ENCODE data around the gene EPHB1. TPM values are rescaled to one million over a fixed set of nuclear protein-coding genes. Genes with fewer than 3 reads are reported as not detected.
"Not testable (repeated sequence)": the region's sequence is repeated elsewhere in the genome, so short reads cannot be mapped to it uniquely, and the experiment has no call there.

EPHB1 gene
- total RNA-seq, 1 donor = under 0.01 TPM

DNA sequence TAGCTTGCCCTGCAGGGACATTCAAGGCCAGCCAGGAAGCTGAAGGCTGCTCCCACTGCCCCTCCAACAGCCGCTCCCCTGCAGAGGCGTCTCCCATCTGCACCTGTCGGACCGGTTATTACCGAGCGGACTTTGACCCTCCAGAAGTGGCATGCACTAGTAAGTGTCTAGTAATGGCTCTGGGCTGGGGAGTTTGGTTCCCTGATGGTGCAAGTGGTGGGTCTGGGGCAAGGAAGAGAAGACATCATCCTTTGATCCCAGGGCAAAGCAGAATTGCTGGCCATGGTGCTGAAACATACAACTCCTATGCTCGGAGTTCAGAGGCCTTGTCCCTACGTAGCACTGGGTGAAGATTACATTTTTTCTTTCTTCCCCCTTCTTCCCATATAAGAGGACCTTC lies 311.4 kb downstream of the EPHB1 start:
- peak in 2 of 3 donors; percentile 20 to 58 for DNase-seq (ENCODE audit: low read depth in 2 of 3, low spot score in 2 of 3)

DNA sequence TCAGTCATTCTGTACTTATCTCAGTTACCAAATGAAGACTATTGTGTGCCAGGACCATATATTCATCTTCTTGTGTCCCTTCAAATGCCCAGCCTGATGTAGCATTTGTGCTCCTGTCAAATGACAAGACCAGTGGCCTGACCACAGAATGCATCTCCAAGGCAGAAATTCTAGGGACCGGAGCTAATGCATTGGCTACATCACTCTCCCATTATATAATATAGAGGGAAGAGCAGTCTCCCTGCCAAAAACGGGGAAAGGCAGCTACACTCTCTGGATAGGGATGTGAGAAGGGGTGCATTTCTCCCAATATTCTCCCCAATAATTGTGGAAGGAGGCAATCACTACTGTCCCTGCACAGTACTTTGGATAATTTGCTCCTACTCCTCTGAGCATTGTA lies 312.0 kb downstream of the EPHB1 start:
- DNase-seq (ENCODE audit: low read depth in 2 of 3, low spot score in 2 of 3) = no peak

DNA sequence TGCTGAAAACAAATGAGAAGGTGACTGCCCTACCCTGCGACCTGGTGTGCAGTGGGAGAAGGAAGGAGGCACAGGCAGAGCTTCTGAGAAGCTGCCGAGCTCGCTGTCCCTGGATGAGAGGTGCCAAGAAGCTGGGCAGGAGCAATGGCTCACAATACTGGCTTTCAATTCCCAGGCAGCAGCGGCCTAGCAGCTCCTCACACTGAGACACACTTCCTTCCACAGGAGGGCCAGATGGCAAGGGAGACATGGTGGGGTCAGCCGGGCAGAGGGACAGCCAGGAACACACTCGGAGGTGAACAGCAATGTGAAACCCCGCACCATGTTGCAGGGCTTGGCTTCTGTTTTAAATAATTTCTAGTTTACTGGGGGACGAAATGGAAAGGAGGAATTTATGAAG lies 314.6 kb downstream of the EPHB1 start:
- no peak for DNase-seq (ENCODE audit: low read depth in 2 of 3, low spot score in 2 of 3)

DNA sequence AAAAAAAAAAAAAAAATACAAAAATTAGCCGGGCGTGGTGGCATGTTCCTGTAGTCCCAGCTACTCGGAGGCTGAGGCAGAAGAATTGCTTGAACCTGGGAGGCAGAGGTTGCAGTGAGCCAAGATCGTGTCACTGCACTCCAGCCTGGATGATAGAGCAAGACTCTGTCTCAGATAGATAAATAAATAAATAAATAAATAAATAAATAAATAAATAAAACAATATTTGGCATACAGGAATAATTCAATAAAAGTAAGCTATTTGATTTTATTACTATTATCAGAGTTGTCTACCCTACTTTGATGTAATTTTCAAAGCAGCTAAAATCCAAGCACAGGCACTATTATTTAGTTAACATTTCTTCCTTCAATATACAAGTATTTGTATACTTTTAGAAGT lies 319.5 kb downstream of the EPHB1 start:
- not testable (repeated sequence) for DNase-seq (ENCODE audit: low read depth in 2 of 3, low spot score in 2 of 3)

DNA sequence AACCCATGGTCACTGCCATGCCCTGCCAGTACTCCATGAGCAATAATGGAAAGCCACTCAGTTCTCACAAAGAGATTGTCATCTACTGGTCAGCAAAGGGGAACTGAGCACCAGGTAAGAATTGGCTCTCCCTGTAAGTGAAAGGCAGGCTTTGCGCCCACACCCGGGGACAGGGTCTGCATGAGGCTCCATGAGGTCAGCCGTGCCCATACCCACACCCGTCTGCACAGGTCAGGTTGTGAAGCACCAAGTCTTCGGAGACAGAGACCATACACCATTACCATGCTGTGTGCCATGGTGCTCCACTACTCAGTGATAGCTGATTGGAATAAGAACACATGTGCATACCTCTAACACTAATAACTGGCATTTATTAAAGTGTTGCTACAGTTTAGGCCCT lies 322.9 kb downstream of the EPHB1 start:
- DNase-seq (ENCODE audit: low read depth in 2 of 3, low spot score in 2 of 3) = no peak

DNA sequence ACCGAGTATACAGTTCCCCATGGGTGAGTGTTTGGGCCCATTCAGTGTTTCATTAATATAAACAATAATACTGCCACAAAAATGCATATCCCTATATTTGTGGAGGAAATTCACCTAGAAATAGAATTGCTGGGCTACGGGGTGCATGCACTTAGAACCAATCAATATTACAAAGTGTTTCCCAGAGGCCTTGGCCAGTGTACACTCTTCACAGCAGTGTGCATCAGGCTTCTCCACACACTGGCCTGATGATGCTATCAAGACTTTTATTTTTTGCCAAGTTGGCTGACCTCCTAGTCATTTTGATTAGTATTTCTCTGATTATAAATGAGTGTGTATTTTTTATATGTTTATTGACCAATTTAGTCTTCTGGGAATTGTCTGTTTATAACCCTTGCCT lies 323.7 kb downstream of the EPHB1 start:
- no peak for DNase-seq (ENCODE audit: low read depth in 2 of 3, low spot score in 2 of 3)

DNA sequence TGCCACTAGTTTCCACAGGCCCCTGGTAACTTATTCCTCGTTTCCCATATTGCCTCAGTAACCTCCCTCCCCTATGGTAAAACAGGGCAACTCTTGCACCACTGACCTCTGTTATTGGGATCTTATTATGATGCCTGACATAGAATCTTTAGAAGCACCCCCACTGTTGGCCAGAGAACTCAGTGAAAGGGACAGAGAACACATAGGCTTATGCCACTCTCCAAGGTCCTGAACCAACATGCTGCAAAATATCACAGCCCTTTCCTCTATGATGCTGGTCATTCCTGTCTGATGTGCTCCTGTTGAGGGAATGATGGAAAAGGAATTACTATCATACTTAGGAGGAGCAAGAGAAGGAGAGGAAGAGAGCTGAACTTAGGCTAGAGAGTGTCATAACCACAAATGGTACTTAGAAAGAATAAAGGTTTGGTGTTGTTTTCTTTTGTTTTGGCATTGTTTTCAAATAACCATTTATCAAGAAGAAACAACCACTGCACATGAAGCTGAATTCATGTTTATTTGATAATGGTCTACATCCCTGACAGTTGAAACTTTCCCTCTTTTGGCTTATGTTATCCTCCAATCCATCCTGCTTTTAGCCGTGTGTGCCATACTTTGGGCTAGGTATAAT lies 330.2 kb downstream of the EPHB1 start:
- peak in 2 of 3 donors; percentile 2 to 51 for DNase-seq (ENCODE audit: low read depth in 2 of 3, low spot score in 2 of 3)

DNA sequence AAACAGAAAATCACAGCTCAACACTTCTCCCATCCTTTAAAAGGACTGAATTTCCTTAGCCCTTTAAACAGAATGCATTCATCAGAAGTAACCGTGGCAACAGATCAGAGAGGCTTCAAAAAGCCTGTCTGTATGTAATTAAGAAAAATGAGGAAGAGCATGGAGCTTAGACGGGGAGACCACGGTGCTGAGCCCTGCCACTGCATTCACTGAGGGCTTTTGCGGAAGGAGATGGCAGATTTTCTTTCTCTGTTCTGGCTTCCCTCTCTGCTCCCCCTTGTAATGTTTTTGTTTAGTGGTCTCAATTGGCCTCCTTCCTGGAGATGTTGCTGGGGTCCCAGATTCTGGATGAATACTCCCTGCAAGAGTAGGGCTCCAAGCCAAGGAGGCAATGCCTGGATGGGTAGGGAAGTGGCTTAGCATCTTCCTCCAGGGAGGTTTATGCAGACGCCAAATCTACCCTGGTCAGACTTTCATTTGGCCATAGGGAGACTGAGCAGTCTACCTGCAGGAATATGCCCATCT lies 332.9 kb downstream of the EPHB1 start:
- DNase-seq (ENCODE audit: low read depth in 2 of 3, low spot score in 2 of 3) = no peak

- DNase-seq (ENCODE audit: low read depth in 2 of 3, low spot score in 2 of 3) = no peak
Measured at GRCh38 chr3:135128818-135129217, 333.8 kb downstream of the EPHB1 start.

DNA sequence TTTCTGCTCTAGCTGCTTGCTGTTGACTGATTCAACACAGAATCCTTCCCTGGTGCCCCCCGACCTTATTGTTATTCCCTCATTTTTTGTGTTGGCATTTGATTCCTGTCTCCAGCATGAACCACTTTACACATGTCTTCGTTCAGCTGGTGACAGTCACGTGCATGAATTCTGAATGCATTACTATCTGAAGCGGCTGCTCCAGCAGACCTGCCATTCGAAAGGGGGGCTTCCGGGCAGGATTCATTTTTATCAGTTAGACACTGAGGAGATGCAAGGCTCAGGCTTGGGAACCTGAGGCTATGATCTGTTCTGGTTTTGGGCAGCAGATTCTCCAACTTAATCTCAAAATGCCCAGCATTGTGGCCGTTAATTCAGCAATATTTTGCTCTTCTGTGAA lies 336.2 kb downstream of the EPHB1 start:
- DNase-seq (ENCODE audit: low read depth in 2 of 3, low spot score in 2 of 3) = no peak

- DNase-seq (ENCODE audit: low read depth in 2 of 3, low spot score in 2 of 3) = no peak
Measured at GRCh38 chr3:135133905-135134683, 339.0 kb downstream of the EPHB1 start.

- no peak for DNase-seq (ENCODE audit: low read depth in 2 of 3, low spot score in 2 of 3)
Measured at GRCh38 chr3:135134684-135135075, 339.6 kb downstream of the EPHB1 start.

- no peak for DNase-seq (ENCODE audit: low read depth in 2 of 3, low spot score in 2 of 3)
Measured at GRCh38 chr3:135135445-135135844, 340.4 kb downstream of the EPHB1 start.

- DNase-seq (ENCODE audit: low read depth in 2 of 3, low spot score in 2 of 3) = no peak
Measured at GRCh38 chr3:135136361-135137100, 341.5 kb downstream of the EPHB1 start.

GRCh38 chr3:135137296-135137695 lies 342.2 kb downstream of the EPHB1 start:
- no peak for DNase-seq (ENCODE audit: low read depth in 2 of 3, low spot score in 2 of 3)

DNA sequence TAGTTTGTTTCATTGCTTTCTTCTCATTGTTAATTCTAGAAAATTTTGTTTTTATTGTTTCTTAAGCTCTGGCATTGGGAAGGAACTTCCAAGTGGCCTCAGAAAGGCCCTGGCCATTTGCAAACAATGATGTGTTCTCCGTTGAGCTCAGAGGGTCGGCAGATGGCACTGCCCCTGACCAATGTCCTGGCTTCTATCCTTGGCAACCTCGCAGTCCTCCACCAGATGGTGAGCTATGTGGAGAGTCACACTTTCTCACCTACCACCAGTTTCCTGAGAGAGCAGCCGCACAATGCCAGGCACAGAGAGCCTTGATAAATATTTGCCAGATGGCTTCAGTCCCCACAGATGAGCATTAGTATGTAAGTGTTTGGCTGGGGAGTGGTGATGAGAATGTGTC lies 343.7 kb downstream of the EPHB1 start:
- DNase-seq (ENCODE audit: low read depth in 2 of 3, low spot score in 2 of 3) = no peak

- no peak for DNase-seq (ENCODE audit: low read depth in 2 of 3, low spot score in 2 of 3)
Measured at GRCh38 chr3:135140591-135140990, 345.5 kb downstream of the EPHB1 start.

GRCh38 chr3:135141160-135141559 lies 346.1 kb downstream of the EPHB1 start:
- no peak for DNase-seq (ENCODE audit: low read depth in 2 of 3, low spot score in 2 of 3)

DNA sequence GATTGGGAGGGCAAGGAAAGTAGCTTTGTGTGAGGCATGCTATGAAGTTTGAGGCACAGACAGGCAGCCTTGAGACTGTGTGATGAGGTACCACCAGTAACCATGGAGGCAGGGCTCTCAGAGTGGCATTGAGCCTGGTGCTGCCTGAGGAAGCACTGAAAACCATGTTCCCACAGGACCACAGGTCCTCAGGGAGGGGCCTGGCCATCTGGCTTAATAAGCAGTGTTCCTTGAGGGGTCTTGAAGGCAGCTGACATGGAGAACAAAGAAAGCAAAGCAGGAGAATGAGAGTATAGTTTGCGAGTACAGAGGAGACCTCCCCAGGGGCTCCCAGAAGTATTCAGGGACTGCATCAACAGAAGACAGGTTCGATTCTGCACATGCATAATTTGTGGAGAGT lies 346.6 kb downstream of the EPHB1 start:
- DNase-seq (ENCODE audit: low read depth in 2 of 3, low spot score in 2 of 3) = no peak

DNA sequence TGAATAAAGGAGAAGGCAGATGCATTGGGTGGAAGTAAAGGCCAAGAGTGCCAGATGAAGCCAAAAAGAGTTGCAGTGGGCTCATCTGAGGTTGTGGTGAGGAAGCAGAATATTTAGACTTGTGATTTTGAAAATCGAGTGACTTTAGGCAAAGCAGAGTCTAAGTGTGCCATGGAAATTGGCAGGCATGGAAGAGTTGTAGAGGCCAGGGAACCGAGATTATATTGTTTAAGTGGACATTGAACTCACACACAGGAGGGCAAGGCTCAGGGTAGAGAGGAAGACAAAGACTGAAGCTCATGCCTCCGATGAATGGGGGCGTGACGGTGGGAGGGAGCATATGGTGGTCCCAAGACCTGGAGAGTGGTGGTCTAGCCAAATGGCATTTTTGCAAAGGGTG lies 347.5 kb downstream of the EPHB1 start:
- no peak for DNase-seq (ENCODE audit: low read depth in 2 of 3, low spot score in 2 of 3)

GRCh38 chr3:135143474-135143873 lies 348.4 kb downstream of the EPHB1 start:
- DNase-seq (ENCODE audit: low read depth in 2 of 3, low spot score in 2 of 3) = no peak

DNA sequence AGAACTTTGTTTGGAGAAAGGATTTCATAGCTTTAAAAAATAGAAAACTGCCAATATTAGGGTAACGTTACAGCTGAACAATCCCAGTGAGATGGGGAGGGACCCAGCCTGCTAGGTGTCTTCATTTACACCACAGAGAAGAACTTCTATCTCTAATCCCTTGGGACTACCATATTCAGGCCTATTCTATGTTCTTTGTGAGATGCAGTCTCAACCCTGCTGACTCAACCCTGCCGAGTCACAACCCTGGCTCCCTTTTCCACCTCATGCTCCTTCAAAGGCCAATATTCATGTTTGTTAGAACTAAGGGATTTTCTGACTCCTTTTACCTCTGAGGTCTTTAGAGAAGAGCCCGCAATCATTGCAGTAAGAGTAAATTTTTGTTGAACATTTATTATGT lies 350.5 kb downstream of the EPHB1 start:
- no peak for DNase-seq (ENCODE audit: low read depth in 2 of 3, low spot score in 2 of 3)
